ENCODE measurements around the gene DNAL1. TPM values are rescaled to one million over a fixed set of nuclear protein-coding genes. Genes with fewer than 3 reads are reported as not detected.

Gene DNAL1
- total RNA-seq, 4 donors from 2014 or later, result 16.7 to 47.8 (median 23.9) TPM

GRCh38 chr14:73729556-73730265 lies 84.9 kb downstream of the DNAL1 start:
- H3K4me3 ChIP-seq (replicated peaks in 1 of 3), result no peak overlapping the region
- TF ChIP-seq POLR2A (IDR thresholded peaks at IDR 0.05), result no peak
- TF ChIP-seq CTCF (IDR thresholded peaks at IDR 0.05), result no peak
- intact Hi-C loops (cut with DNase I), result loop anchor here (2.0 kb wide), 1 partner anchor 97 kb away; no protein-coding TSS in a partner anchor
- peaks cover 39 to 47% of the 10 kb centered on the region in 2 donors for H3K36me3 ChIP-seq
- H3K4me1 ChIP-seq, result peaks cover 12 to 26% of the 10 kb centered on the region in 2 donors
- no peaks in the 10 kb centered on the region for H3K27me3 ChIP-seq
- H3K9me3 ChIP-seq, result no peaks in the 10 kb centered on the region
- no peak for DNase-seq
- peak overlapping the region in 2 of 3 donors; percentile 22 to 37 for H3K27ac ChIP-seq
- 90 to 97% methylated on average over 23 of the region's 23 CpGs for WGBS, 2 donors

GRCh38 chr14:73731111-73731510 lies 86.3 kb downstream of the DNAL1 start:
- no peak for DNase-seq
- H3K36me3 ChIP-seq, result peaks cover 33 to 47% of the 10 kb centered on the region in 2 donors
- no peaks in the 10 kb centered on the region for H3K9me3 ChIP-seq
- TF ChIP-seq POLR2A (IDR thresholded peaks at IDR 0.05) (no peak), CTCF (IDR thresholded peaks at IDR 0.05) (peak in 3 of 6 experiments; percentile 12 to 33 (median 33))
- H3K4me1 ChIP-seq, result peaks cover 12% of the 10 kb centered on the region in 2 donors
- peak overlapping the region in 1 of 3 donors; percentile 21 for H3K27ac ChIP-seq
- H3K4me3 ChIP-seq (replicated peaks in 1 of 3), result no peak overlapping the region
- intact Hi-C loops (cut with DNase I), result no loop called here
- H3K27me3 ChIP-seq, result no peaks in the 10 kb centered on the region
- WGBS, 2 donors, result 71 to 77% methylated on average over 3 of the region's 3 CpGs

GRCh38 chr14:73732006-73732405 lies 87.2 kb downstream of the DNAL1 start:
- H3K9me3 ChIP-seq, result no peaks in the 10 kb centered on the region
- H3K36me3 ChIP-seq, result peaks cover 32 to 43% of the 10 kb centered on the region in 2 donors
- intact Hi-C loops (cut with DNase I), result no loop called here
- TF ChIP-seq POLR2A (IDR thresholded peaks at IDR 0.05), result no peak
- no peak for TF ChIP-seq CTCF (IDR thresholded peaks at IDR 0.05)
- H3K27ac ChIP-seq, result no peak overlapping the region
- H3K4me3 ChIP-seq (replicated peaks in 1 of 3), result no peak overlapping the region
- peaks cover 12% of the 10 kb centered on the region in 2 donors for H3K4me1 ChIP-seq
- 81 to 91% methylated on average over 3 of the region's 3 CpGs for WGBS, 2 donors
- DNase-seq, result no peak
- no peaks in the 10 kb centered on the region for H3K27me3 ChIP-seq

- peaks cover 23 to 35% of the 10 kb centered on the region in 2 donors for H3K4me1 ChIP-seq
- peaks cover 30 to 39% of the 10 kb centered on the region in 2 donors for H3K36me3 ChIP-seq
- H3K27ac ChIP-seq, result no peak overlapping the region
- no peak for DNase-seq
- intact Hi-C loops (cut with DNase I), result no loop called here
- TF ChIP-seq POLR2A (IDR thresholded peaks at IDR 0.05) (no peak), CTCF (IDR thresholded peaks at IDR 0.05) (no peak)
- no peaks in the 10 kb centered on the region for H3K27me3 ChIP-seq
- no peak overlapping the region for H3K4me3 ChIP-seq (replicated peaks in 1 of 3)
- H3K9me3 ChIP-seq, result no peaks in the 10 kb centered on the region
- 87 to 88% methylated on average over 13 of the region's 13 CpGs for WGBS, 2 donors
These were observed 92.1 kb downstream of the DNAL1 start for GRCh38 chr14:73736842-73737241.

- H3K36me3 ChIP-seq, result peaks cover 28 to 39% of the 10 kb centered on the region in 2 donors
These were observed 93.9 kb downstream of the DNAL1 start for GRCh38 chr14:73738518-73739173.

More at GRCh38 chr14:73738518-73739173, 93.9 kb downstream of the DNAL1 start:
- no peaks in the 10 kb centered on the region for H3K27me3 ChIP-seq
- H3K27ac ChIP-seq, result peak overlapping the region in 1 of 3 donors; percentile 59
- H3K4me1 ChIP-seq, result peaks cover 41 to 53% of the 10 kb centered on the region in 2 donors
- H3K9me3 ChIP-seq, result no peaks in the 10 kb centered on the region
- DNase-seq, result no peak
- TF ChIP-seq CTCF (IDR thresholded peaks at IDR 0.05) (no peak), POLR2A (IDR thresholded peaks at IDR 0.05) (no peak)
- H3K4me3 ChIP-seq (replicated peaks in 1 of 3), result no peak overlapping the region
- intact Hi-C loops (cut with DNase I), result no loop called here
- 97 to 98% methylated on average over 18 to 19 of the region's 22 CpGs for WGBS, 2 donors
